Muscle layer of colon (tissue), 2 donors: Measurements from ENCODE around the gene FRMD1.

Experiments
- H3K27ac ChIP-seq: one replicate; pipeline ENCODE4 v1.7.0; 2013; ENCODE audit warnings: low read depth, mild to moderate bottlenecking, low read length, moderate library complexity
- H3K27me3 ChIP-seq, 2 donors: one replicate each; pipeline ENCODE4 v1.7.0; 2013; ENCODE audit warnings: low read length in 2 of 2, mild to moderate bottlenecking in 2 of 2; ENCODE audit not compliant: insufficient read depth in 2 of 2, control insufficient read depth in 1 of 2
- H3K36me3 ChIP-seq: one replicate; pipeline ENCODE4 v1.7.0; 2013; ENCODE audit warnings: mild to moderate bottlenecking, low read length; ENCODE audit not compliant: insufficient read depth
- H3K4me1 ChIP-seq: one replicate; pipeline ENCODE4 v1.7.0; 2013; ENCODE audit warnings: mild to moderate bottlenecking, low read length; ENCODE audit not compliant: insufficient read depth
- H3K4me3 ChIP-seq, 2 donors: one replicate each; pipeline ENCODE4 v1.7.0; 2013; ENCODE audit warnings: low read length in 2 of 2, low read depth in 1 of 2, mild to moderate bottlenecking in 1 of 2, moderate library complexity in 1 of 2
- H3K9ac ChIP-seq: one replicate; pipeline ENCODE4 v1.7.0; 2013; ENCODE audit warnings: low read length
- H3K9me3 ChIP-seq: one replicate; pipeline ENCODE4 v1.7.0; 2013; ENCODE audit warnings: mild to moderate bottlenecking, low read length
- donor health status: abdominal sarcoma.
- donor health status: Adenocarcinoma of cecum.

The FRMD1 gene

GRCh38 chr6:168078943-168079405 lies at the start of gene FRMD1:
FRMD1 (minus strand) TSS chr6:168079212; CDS start chr6:168079094, 118 bp downstream.
- no peaks in the 10 kb centered on the region for H3K36me3 ChIP-seq
- no peak within 1 kb of the TSS for H3K27ac ChIP-seq
- H3K4me3 ChIP-seq: no peak within 1 kb of the TSS
- H3K4me1 ChIP-seq: no peaks in the 10 kb centered on the region
- H3K9ac ChIP-seq: no peak within 1 kb of the TSS
- H3K27me3 ChIP-seq: no peaks in the 10 kb centered on the region
- H3K9me3 ChIP-seq: no peaks in the 10 kb centered on the region

GRCh38 chr6:168128006-168128630 lies 49.1 kb upstream of the FRMD1 start:
- H3K9ac ChIP-seq: no peak overlapping the region
- no peaks in the 10 kb centered on the region for H3K9me3 ChIP-seq

GRCh38 chr6:168127384-168127868 lies 48.4 kb upstream of the FRMD1 start:
- Histone ChIP-seq H3K36me3 (no peaks in the 10 kb centered on the region), H3K9ac (no peak overlapping the region), H3K27me3 (no peaks in the 10 kb centered on the region), H3K27ac (no peak overlapping the region), H3K4me3 (no peak overlapping the region), H3K4me1 (no peaks in the 10 kb centered on the region), H3K9me3 (no peaks in the 10 kb centered on the region)

More at GRCh38 chr6:168128006-168128630, 49.1 kb upstream of the FRMD1 start:
- no peaks in the 10 kb centered on the region for H3K4me1 ChIP-seq
- H3K27ac ChIP-seq: no peak overlapping the region
- H3K27me3 ChIP-seq: no peaks in the 10 kb centered on the region
- no peaks in the 10 kb centered on the region for H3K36me3 ChIP-seq
- no peak overlapping the region for H3K4me3 ChIP-seq

GRCh38 chr6:168126566-168127383 lies 47.8 kb upstream of the FRMD1 start:
- H3K4me1 ChIP-seq: no peaks in the 10 kb centered on the region
- H3K27ac ChIP-seq: no peak overlapping the region
- no peak overlapping the region for H3K9ac ChIP-seq
- no peaks in the 10 kb centered on the region for H3K9me3 ChIP-seq
- H3K27me3 ChIP-seq: no peaks in the 10 kb centered on the region
- no peaks in the 10 kb centered on the region for H3K36me3 ChIP-seq
- H3K4me3 ChIP-seq: no peak overlapping the region

- H3K36me3 ChIP-seq: no peaks in the 10 kb centered on the region
- H3K27me3 ChIP-seq: no peaks in the 10 kb centered on the region
- no peak overlapping the region for H3K9ac ChIP-seq
- no peak overlapping the region for H3K4me3 ChIP-seq
- H3K27ac ChIP-seq: no peak overlapping the region
- H3K9me3 ChIP-seq: no peaks in the 10 kb centered on the region
- no peaks in the 10 kb centered on the region for H3K4me1 ChIP-seq
Measured at GRCh38 chr6:168125429-168126001, 46.5 kb upstream of the FRMD1 start.

- no peaks in the 10 kb centered on the region for H3K27me3 ChIP-seq
- H3K9me3 ChIP-seq: no peaks in the 10 kb centered on the region
Measured at GRCh38 chr6:168124921-168125320, 45.9 kb upstream of the FRMD1 start.

GRCh38 chr6:168124158-168124557 lies 45.1 kb upstream of the FRMD1 start:
- H3K4me1 ChIP-seq: no peaks in the 10 kb centered on the region
- no peak overlapping the region for H3K4me3 ChIP-seq

More at GRCh38 chr6:168124921-168125320, 45.9 kb upstream of the FRMD1 start:
- Histone ChIP-seq H3K27ac (no peak overlapping the region), H3K4me3 (no peak overlapping the region), H3K36me3 (no peaks in the 10 kb centered on the region), H3K9ac (no peak overlapping the region), H3K4me1 (no peaks in the 10 kb centered on the region)

GRCh38 chr6:168123165-168123911 lies 44.3 kb upstream of the FRMD1 start:
- no peaks in the 10 kb centered on the region for H3K9me3 ChIP-seq
- H3K4me3 ChIP-seq: no peak overlapping the region
- no peak overlapping the region for H3K27ac ChIP-seq
- H3K4me1 ChIP-seq: no peaks in the 10 kb centered on the region
- H3K27me3 ChIP-seq: no peaks in the 10 kb centered on the region
- no peak overlapping the region for H3K9ac ChIP-seq
- no peaks in the 10 kb centered on the region for H3K36me3 ChIP-seq

More at GRCh38 chr6:168124158-168124557, 45.1 kb upstream of the FRMD1 start:
- Histone ChIP-seq H3K9me3 (no peaks in the 10 kb centered on the region), H3K27ac (no peak overlapping the region), H3K27me3 (no peaks in the 10 kb centered on the region), H3K36me3 (no peaks in the 10 kb centered on the region), H3K9ac (no peak overlapping the region)

GRCh38 chr6:168122521-168122920 lies 43.5 kb upstream of the FRMD1 start:
- Histone ChIP-seq H3K27me3 (no peaks in the 10 kb centered on the region), H3K9ac (no peak overlapping the region), H3K4me3 (no peak overlapping the region), H3K27ac (no peak overlapping the region), H3K9me3 (no peaks in the 10 kb centered on the region), H3K36me3 (no peaks in the 10 kb centered on the region), H3K4me1 (no peaks in the 10 kb centered on the region)

GRCh38 chr6:168122011-168122410 lies 43.0 kb upstream of the FRMD1 start:
- H3K4me3 ChIP-seq: no peak overlapping the region
- no peak overlapping the region for H3K27ac ChIP-seq
- H3K9me3 ChIP-seq: no peaks in the 10 kb centered on the region
- H3K36me3 ChIP-seq: no peaks in the 10 kb centered on the region
- H3K27me3 ChIP-seq: no peaks in the 10 kb centered on the region
- no peaks in the 10 kb centered on the region for H3K4me1 ChIP-seq
- no peak overlapping the region for H3K9ac ChIP-seq

- Histone ChIP-seq H3K9ac (no peak overlapping the region), H3K4me1 (no peaks in the 10 kb centered on the region), H3K9me3 (no peaks in the 10 kb centered on the region), H3K27me3 (no peaks in the 10 kb centered on the region), H3K36me3 (no peaks in the 10 kb centered on the region), H3K4me3 (no peak overlapping the region), H3K27ac (no peak overlapping the region)
Measured at GRCh38 chr6:168121303-168121665, 42.3 kb upstream of the FRMD1 start.
